HG02870 (cell line): Measurements from ENCODE around the gene EBF4.

Experiments used
- ATAC-seq: cut with Tn5 transposase; IDR thresholded peaks from one replicate; pipeline ENCODE4 v1.9.1; 2021; ENCODE audit warnings: mild to moderate bottlenecking, moderate library complexity; ENCODE audit not compliant: unreplicated experiment

The EBF4 gene

GRCh38 chr20:2699775-2700413 is 7.3 kb downstream of the EBF4 start:
- ATAC-seq = no peak

- ATAC-seq = no peak
Observed at GRCh38 chr20:2700913-2701620, 8.5 kb downstream of the EBF4 start.

GRCh38 chr20:2701671-2702081 is 9.1 kb downstream of the EBF4 start:
- no peak for ATAC-seq

DNA sequence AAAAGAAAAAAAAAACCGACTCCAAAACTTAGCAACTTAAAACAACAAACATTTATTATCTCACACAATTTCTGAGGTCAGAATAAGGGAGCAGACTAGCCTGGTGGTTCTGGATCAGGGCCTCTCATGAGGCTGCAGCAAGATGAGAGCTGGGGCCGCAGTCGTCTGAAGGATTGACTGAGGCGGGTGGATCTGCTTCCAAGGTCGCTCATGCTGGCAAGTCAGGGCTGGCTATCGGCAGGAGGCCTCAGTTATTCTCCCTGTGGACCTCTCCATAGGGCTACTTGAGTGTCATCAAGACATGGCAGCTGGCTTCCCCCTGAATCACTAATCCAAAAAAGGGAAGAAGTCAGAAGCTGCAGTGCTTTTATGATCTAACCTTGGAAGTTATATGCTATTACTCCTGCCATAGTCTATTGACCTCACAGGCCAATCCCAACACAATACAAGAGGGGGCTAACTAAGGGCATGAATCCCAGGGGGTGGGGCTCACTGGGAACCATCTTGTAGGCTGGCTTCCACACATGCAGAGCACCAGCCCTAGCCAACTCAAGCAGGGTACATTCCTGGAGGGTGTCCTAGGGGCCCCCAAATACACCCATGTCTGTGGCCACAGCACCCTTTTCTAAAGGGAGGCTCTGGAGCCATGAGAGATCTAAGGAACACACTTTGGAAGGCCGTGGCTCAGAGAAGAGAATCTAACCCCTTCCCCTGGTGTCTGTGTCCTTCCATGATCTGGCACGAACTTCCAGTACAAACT is 11.3 kb downstream of the EBF4 start:
- ATAC-seq = no peak

DNA sequence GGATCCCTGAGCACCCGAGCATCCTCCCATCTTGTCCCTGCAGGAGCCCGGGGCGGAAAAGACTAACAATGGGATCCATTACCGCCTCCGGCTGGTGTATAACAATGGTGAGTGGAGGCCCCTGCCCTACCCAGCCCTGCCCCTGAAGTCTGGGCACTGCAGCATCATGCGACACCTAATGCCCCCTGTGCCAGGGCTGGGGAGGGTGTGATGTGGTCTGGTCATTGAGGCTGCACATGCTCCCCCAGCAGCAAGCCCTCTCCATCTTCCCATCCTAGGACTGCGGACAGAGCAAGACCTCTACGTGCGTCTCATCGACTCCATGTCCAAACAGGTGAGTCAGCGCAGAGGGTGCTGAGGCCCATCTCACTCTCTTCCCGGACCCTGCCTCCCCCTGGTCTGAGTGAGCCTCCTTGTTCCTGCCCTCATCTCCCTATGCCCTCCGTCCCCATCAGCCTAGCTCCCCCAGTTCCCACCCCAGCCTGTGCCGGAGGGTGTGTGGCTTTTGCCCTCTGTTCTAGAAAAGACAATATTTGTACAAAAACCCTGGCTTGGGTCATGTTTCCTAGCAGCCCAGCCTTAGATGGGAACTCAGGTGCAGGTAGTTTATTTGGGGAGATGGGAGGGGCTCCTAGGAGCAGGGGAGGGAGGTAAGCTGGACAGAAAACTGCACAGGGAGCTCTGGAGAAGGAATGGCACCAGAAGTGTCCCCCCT is 13.5 kb downstream of the EBF4 start:
- ATAC-seq = no peak

GRCh38 chr20:2706688-2707352 is 14.2 kb downstream of the EBF4 start:
- ATAC-seq = no peak

DNA sequence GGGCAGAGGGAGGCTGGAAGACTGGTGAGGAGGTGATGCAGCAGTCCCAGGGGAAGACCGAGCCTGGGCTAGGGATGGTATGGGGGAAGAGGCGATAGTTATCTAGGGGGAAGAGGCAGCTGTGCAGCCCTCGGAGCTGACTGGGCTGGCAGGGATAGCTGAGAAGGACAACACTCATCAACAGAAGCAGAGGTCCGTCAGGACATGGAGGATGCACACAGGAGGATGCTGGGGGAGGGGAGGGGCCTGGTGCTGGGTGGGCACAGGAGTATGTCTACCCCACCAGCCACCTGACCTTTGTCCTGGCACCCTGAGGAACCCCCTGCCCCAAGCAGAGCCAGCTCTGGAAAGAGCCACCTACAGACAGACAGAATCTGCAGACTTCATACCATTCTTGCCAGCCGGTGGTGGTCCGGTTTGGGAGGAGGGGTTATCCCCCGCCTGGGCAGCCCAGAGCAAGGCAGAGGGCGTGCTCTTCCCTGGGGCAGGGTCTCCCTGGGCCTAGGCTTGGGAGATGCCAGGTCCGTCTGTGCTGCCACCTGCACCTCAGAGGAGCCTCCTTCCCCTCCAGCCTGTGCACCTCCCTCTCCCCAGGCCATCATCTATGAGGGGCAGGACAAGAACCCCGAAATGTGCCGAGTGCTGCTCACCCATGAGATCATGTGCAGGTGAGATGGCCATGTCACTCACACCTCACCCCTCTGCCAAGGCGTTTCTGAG is 14.9 kb downstream of the EBF4 start:
- ATAC-seq = no peak

GRCh38 chr20:2708073-2708415 is 15.5 kb downstream of the EBF4 start:
- ATAC-seq = no peak

- ATAC-seq = no peak
Observed at GRCh38 chr20:2708665-2709064, 16.1 kb downstream of the EBF4 start.

GRCh38 chr20:2709205-2709981 is 16.8 kb downstream of the EBF4 start:
- ATAC-seq = no peak

- ATAC-seq = no peak
Observed at GRCh38 chr20:2713285-2713684, 20.7 kb downstream of the EBF4 start.

- no peak for ATAC-seq
Observed at GRCh38 chr20:2729251-2729713, 36.7 kb downstream of the EBF4 start.

DNA sequence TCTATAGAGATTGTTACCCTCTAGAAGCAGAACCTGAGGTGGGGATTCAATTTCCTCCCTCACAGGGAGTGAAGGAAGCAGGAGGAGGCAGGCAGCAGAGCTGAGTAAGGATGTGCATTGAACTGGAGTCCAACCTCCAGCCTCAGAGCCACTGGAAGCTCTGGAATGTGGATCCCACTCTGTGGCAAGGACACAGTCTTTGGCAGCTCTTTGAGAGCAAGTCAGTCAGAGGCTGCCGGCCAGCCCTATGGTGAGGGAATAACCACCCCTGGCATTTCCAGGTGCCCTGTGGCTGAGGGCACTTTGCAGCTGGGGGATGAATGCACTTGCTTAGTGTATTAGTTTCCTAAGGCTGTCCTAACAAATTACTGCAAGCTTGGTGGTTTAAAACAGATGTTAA is 37.2 kb downstream of the EBF4 start:
- no peak for ATAC-seq

DNA sequence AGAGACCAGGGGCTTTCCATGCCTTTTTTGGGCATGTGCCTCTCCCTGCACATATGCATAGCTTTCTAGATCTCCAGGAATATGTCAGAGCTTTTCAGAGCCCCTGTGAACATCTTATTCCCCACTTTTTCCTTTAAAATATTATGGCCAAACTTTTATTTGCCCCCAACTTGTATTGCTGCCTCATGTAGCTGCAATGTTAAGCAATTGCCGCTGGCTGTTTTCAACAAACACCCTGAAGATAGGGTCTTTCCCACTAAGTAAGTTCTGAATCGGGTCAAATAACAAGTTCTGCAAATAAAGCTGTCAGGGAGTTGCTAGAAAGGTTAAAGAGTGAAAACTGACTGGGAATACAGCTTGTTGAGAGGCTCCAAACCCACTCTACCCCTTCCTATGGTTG is 42.3 kb downstream of the EBF4 start:
- ATAC-seq = no peak

DNA sequence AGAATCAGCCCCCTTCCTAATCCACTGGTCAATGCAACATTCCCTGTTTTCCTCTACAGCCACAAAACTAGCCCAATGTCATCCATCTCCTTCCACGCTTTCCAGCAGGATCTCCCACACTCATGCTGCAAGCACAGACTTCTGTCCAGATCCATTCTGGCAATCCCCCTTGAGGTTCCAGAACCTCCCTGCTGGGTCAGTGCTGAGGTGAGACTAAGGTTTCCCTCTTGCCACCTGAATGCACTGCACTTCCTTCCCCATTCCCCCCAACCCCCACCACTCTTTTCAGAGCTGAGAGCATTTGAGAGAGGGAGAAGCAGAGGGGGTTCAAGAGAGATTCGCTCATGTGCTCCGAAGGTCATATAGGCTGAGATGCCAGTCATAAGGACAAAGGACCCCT is 43.9 kb downstream of the EBF4 start:
- ATAC-seq = no peak

DNA sequence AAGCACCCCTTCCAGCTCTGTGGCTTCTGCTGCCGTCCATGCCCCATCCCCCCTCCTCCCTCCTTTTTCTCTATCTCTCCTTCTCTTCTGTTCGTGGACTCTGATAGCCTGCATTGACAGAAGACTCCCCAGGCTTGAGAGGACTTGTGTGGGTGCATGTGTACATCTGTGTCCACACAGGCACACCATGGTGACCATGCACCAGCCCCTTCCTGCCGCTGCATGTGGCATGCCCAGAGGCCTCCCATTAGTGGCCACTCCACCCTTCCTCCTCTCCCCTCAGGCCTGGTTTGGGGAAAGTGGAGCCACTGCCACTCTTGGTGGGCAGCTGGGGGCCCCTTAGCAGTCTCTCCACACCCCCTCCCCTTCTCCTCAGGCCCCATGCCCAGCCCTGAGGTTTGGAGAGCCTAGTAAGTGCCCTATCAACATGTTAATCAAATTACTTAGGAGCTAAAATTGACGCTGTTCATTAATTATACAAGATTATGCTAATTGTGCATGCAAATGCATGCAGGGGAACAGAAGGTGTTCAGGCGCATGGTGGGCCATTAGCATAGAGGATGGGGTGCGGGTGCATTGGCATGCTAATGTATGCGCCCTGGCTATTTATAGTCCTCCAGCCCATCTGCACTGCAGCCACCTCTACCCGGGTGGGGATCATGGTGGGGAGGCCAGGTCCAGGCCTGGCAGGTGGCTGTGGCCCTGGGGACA is 45.9 kb downstream of the EBF4 start:
- no peak for ATAC-seq

DNA sequence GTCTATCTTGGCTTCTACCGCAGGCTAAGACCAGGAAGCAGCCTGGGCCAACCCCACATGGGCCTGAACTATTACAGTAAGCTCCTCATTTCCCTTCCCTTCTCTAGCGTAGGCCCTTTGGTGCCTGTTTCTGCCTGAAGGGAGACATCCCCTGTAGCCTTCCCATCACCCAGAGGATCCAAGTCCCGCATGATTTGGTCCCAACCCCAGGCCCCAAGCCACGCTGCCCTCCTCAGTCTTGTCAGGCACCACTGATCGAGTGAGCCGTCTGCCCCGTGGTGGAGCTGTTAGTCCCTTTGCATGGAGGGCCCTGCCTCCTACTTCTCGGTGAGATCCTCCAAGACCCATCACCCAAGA is 46.4 kb downstream of the EBF4 start:
- ATAC-seq = no peak

GRCh38 chr20:2740702-2741101 is 48.1 kb downstream of the EBF4 start:
- ATAC-seq = no peak

DNA sequence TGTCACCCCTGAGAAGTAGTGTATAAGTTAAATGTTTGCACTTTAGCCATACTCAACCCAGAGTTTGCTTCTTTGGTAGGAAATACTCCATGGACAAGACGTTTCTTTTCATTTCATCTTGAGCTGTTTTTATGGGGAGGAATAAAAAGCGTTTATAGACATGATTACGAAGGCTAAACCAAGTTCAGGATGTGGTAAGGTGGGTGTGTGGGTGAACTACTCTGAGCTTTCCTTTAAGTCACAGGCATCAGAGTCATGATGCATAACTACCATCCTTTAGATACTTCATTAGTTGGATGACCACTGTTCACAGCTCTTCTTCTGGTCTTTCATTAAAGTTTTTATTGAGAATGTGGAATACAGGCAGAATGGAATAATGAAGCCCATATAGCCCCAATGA is 48.9 kb downstream of the EBF4 start:
- ATAC-seq = no peak
